ENCODE results near the gene ATAD5. TPM values are rescaled to one million over a fixed set of nuclear protein-coding genes. Genes with fewer than 3 reads are reported as not detected.

The ATAD5 gene
- total RNA-seq, 1 experiment from 2014 or later, result 14.1 TPM

- H3K4me3 ChIP-seq, result peak overlapping the region; percentile 79
- CTCF ChIA-PET, result interaction anchor here (0.6 kb wide), 1 partner anchor 11 kb away, joined by 4 read pairs; no protein-coding TSS in a partner anchor
These were observed 815 bp downstream of the ATAD5 start for GRCh38 chr17:30832438-30833124.

GRCh38 chr17:30838202-30838807 is 6.5 kb downstream of the ATAD5 start:
- H3K9me3 ChIP-seq (ENCODE audit: insufficient read depth, low read depth), result no peaks in the 10 kb centered on the region; the same call in 1 of the 2 replicates
- no peak for DNase-seq
- H2AFZ ChIP-seq, result no peak overlapping the region
- no peak overlapping the region for H3K4me2 ChIP-seq
- H4K20me1 ChIP-seq (ENCODE audit: insufficient read depth), result no peaks in the 10 kb centered on the region
- ChIA-PET POLR2A (ENCODE audit: unreplicated experiment) (no interaction called here), CTCF (no interaction called here)
- BruUV-seq (replicated peaks), result no TSS peak
- H3F3A ChIP-seq (ENCODE audit: insufficient read depth, low read depth), result peaks cover 3% of the 10 kb centered on the region; the same call in 1 of the 2 replicates
- H3K79me2 ChIP-seq (ENCODE audit: low read depth), result peaks cover 22% of the 10 kb centered on the region
- intact Hi-C loops (cut with micrococcal nuclease; ENCODE audit: unreplicated experiment), result no loop called here
- H3K27ac ChIP-seq, result no peak overlapping the region
- no peaks in the 10 kb centered on the region for H3K27me3 ChIP-seq (ENCODE audit: insufficient read depth, low read depth)
- H3K4me1 ChIP-seq (replicated peaks; ENCODE audit: insufficient read depth), result peaks cover 5% of the 10 kb centered on the region; the same call in 1 of the 2 replicates
- peaks cover 4% of the 10 kb centered on the region; the same call in 1 of the 2 replicates for H3K36me3 ChIP-seq (ENCODE audit: low read depth)
- TF ChIP-seq EZH2 (IDR thresholded peaks at IDR 0.05; ENCODE audit: low read depth) (no peak), CTCF (conservative IDR thresholded peaks at IDR 0.05) (no peak)
- no peaks in the 10 kb centered on the region for H3K9me2 ChIP-seq (ENCODE audit: insufficient read depth)
- H3K4me3 ChIP-seq, result no peak overlapping the region

More at GRCh38 chr17:30832438-30833124, 815 bp downstream of the ATAD5 start:
- no peaks in the 10 kb centered on the region for H3K36me3 ChIP-seq (ENCODE audit: low read depth)
- H3K4me2 ChIP-seq, result peak overlapping the region; percentile 93
- intact Hi-C loops (cut with micrococcal nuclease; ENCODE audit: unreplicated experiment), result no loop called here
- no peak for TF ChIP-seq CTCF (conservative IDR thresholded peaks at IDR 0.05)
- TF ChIP-seq EZH2 (IDR thresholded peaks at IDR 0.05; ENCODE audit: low read depth), result no peak
- H3K27me3 ChIP-seq (ENCODE audit: insufficient read depth, low read depth), result no peaks in the 10 kb centered on the region
- no TSS peak for BruUV-seq (replicated peaks)
- no peaks in the 10 kb centered on the region for H4K20me1 ChIP-seq (ENCODE audit: insufficient read depth)
- peaks cover 20% of the 10 kb centered on the region for H3K4me1 ChIP-seq (replicated peaks; ENCODE audit: insufficient read depth)
- no peak overlapping the region for H3K27ac ChIP-seq
- H3K79me2 ChIP-seq (ENCODE audit: low read depth), result peaks cover 37% of the 10 kb centered on the region
- H3F3A ChIP-seq (ENCODE audit: insufficient read depth, low read depth), result no peaks in the 10 kb centered on the region; the same call in none of the 2 replicates
- POLR2A ChIA-PET (ENCODE audit: unreplicated experiment), result interaction anchor here (0.5 kb wide), 1 partner anchor 23 kb away, joined by 4 read pairs; no protein-coding TSS in a partner anchor
- H2AFZ ChIP-seq, result peak overlapping the region; percentile 96
- H3K9me3 ChIP-seq (ENCODE audit: insufficient read depth, low read depth), result no peaks in the 10 kb centered on the region
- no peak for DNase-seq
- no peaks in the 10 kb centered on the region for H3K9me2 ChIP-seq (ENCODE audit: insufficient read depth)

GRCh38 chr17:30840771-30841170 is 9.0 kb downstream of the ATAD5 start:
- no peak for DNase-seq
- TF ChIP-seq CTCF (conservative IDR thresholded peaks at IDR 0.05), result no peak
- TF ChIP-seq EZH2 (IDR thresholded peaks at IDR 0.05; ENCODE audit: low read depth), result no peak
- 0 out of 2 replicates have a peak, but pooled peaks cover 3% of the 10 kb centered on the region for H3F3A ChIP-seq (ENCODE audit: insufficient read depth, low read depth)
- H3K27me3 ChIP-seq (ENCODE audit: insufficient read depth, low read depth), result no peaks in the 10 kb centered on the region
- BruUV-seq (replicated peaks), result no TSS peak
- ChIA-PET CTCF (no interaction called here), POLR2A (ENCODE audit: unreplicated experiment) (no interaction called here)
- H3K36me3 ChIP-seq (ENCODE audit: low read depth), result peaks cover 4% of the 10 kb centered on the region; the same call in 1 of the 2 replicates
- no peaks in the 10 kb centered on the region; the same call in 1 of the 2 replicates for H3K9me3 ChIP-seq (ENCODE audit: insufficient read depth, low read depth)
- H3K79me2 ChIP-seq (ENCODE audit: low read depth), result 0 out of 2 replicates have a peak, but pooled peaks cover 1% of the 10 kb centered on the region
- no peaks in the 10 kb centered on the region for H3K9me2 ChIP-seq (ENCODE audit: insufficient read depth)
- no peaks in the 10 kb centered on the region for H4K20me1 ChIP-seq (ENCODE audit: insufficient read depth)
- intact Hi-C loops (cut with micrococcal nuclease; ENCODE audit: unreplicated experiment), result no loop called here
- no peaks in the 10 kb centered on the region for H3K4me1 ChIP-seq (replicated peaks; ENCODE audit: insufficient read depth)
- H3K4me3 ChIP-seq, result no peak overlapping the region
- no peak overlapping the region for H2AFZ ChIP-seq
- H3K4me2 ChIP-seq, result no peak overlapping the region
- no peak overlapping the region for H3K27ac ChIP-seq

Measured in PC-9 (cell line).